H9 (cell line): ENCODE results near the gene DHRS7B. TPM values are rescaled to one million over a fixed set of nuclear protein-coding genes. Genes with fewer than 3 reads are reported as not detected.

Experiments used
- DNase-seq: peaks from one replicate; pipeline ENCODE4 v3.0.0-alpha.2; 2017
- H2AFZ ChIP-seq: one replicate; pipeline ENCODE4 v1.6.1; 2013; ENCODE audit warnings: mild to moderate bottlenecking, low read length, control low read depth, moderate library complexity
- H2AK5ac ChIP-seq: 2 replicates; pipeline ENCODE4 v1.6.1; 2013; ENCODE audit warnings: low read length, control low read depth, mixed read lengths; ENCODE audit not compliant: insufficient read length
- H2BK120ac ChIP-seq: one replicate; pipeline ENCODE4 v1.6.1; 2013; ENCODE audit warnings: low read depth, mild to moderate bottlenecking, low read length, control low read depth, inconsistent platforms; ENCODE audit not compliant: poor library complexity, severe bottlenecking
- H2BK12ac ChIP-seq: 2 replicates; pipeline ENCODE4 v1.6.1; 2013; ENCODE audit warnings: low read length, control low read depth, mixed read lengths, low read depth; ENCODE audit not compliant: insufficient read length
- H2BK15ac ChIP-seq: 2 replicates; pipeline ENCODE4 v1.6.1; 2013; ENCODE audit warnings: low read depth, low read length, control low read depth
- H2BK20ac ChIP-seq: one replicate; pipeline ENCODE4 v1.6.1; 2013; ENCODE audit warnings: low read depth, mild to moderate bottlenecking, low read length, control low read depth, inconsistent platforms; ENCODE audit not compliant: poor library complexity, severe bottlenecking
- H2BK5ac ChIP-seq: 2 replicates; pipeline ENCODE4 v1.6.1; 2013; ENCODE audit warnings: low read length, control low read depth, mixed read lengths; ENCODE audit not compliant: insufficient read length
- H3K14ac ChIP-seq: 2 replicates; pipeline ENCODE4 v1.6.1; 2013; ENCODE audit warnings: low read length, control low read depth; ENCODE audit not compliant: insufficient read depth
- H3K18ac ChIP-seq: 2 replicates; pipeline ENCODE4 v1.6.1; 2013; ENCODE audit warnings: low read depth, mild to moderate bottlenecking, mixed read lengths, low read length, control low read depth; ENCODE audit not compliant: insufficient read length
- H3K23ac ChIP-seq: 2 replicates; pipeline ENCODE4 v1.6.1; 2013; ENCODE audit warnings: low read length, control low read depth, mixed read lengths, low read depth; ENCODE audit not compliant: insufficient read length
- H3K23me2 ChIP-seq: 2 replicates; pipeline ENCODE4 v1.6.1; 2013; ENCODE audit warnings: low read depth, mild to moderate bottlenecking, mixed read lengths, low read length, control low read depth; ENCODE audit not compliant: insufficient read length, poor library complexity, severe bottlenecking
- H3K27ac ChIP-seq: 2 replicates; pipeline ENCODE4 v1.5.1; 2013; ENCODE audit warnings: low read length, control low read depth, mixed read lengths, low read depth; ENCODE audit not compliant: insufficient read length
- H3K27me3 ChIP-seq: 2 replicates; pipeline ENCODE4 v1.6.1; 2013; ENCODE audit warnings: low read length, control low read depth, inconsistent platforms; ENCODE audit not compliant: insufficient read depth
- H3K4ac ChIP-seq: 2 replicates; pipeline ENCODE4 v1.6.1; 2013; ENCODE audit warnings: low read depth, mild to moderate bottlenecking, control low read depth, inconsistent platforms, low read length, moderate library complexity
- H3K4me1 ChIP-seq: 2 replicates; pipeline ENCODE4 v1.6.1; 2013; ENCODE audit warnings: low read length, control low read depth, inconsistent platforms; ENCODE audit not compliant: insufficient read depth
- H3K4me2 ChIP-seq: 2 replicates; pipeline ENCODE4 v1.6.1; 2013; ENCODE audit warnings: low read length, control low read depth, mixed read lengths; ENCODE audit not compliant: insufficient read length, insufficient read depth
- H3K56ac ChIP-seq: 2 replicates; pipeline ENCODE4 v1.6.1; 2013; ENCODE audit warnings: low read depth, mild to moderate bottlenecking, mixed read lengths, low read length, control low read depth; ENCODE audit not compliant: insufficient read length
- H3K79me1 ChIP-seq: 2 replicates; pipeline ENCODE4 v1.6.1; 2013; ENCODE audit warnings: low read depth, mild to moderate bottlenecking, moderate library complexity, low read length, control low read depth, inconsistent platforms; ENCODE audit not compliant: insufficient read depth, poor library complexity, severe bottlenecking
- H3K79me2 ChIP-seq: 2 replicates; pipeline ENCODE4 v1.6.1; 2013; ENCODE audit warnings: low read length, control low read depth, inconsistent platforms; ENCODE audit not compliant: insufficient read depth
- H3K9ac ChIP-seq: 2 replicates; pipeline ENCODE4 v1.6.1; 2013; ENCODE audit warnings: low read length, control low read depth, mixed read lengths; ENCODE audit not compliant: insufficient read length; ENCODE audit errors: extremely low read depth
- H3K9me3 ChIP-seq: one replicate; pipeline ENCODE4 v1.6.1; 2013; ENCODE audit warnings: low read depth, low read length, inconsistent platforms; ENCODE audit not compliant: control insufficient read depth
- H3T11ph ChIP-seq: one replicate; pipeline ENCODE4 v1.6.1; 2013; ENCODE audit warnings: mild to moderate bottlenecking, low read length, control low read depth, inconsistent platforms
- H4K20me1 ChIP-seq: one replicate; pipeline ENCODE4 v1.6.1; 2013; ENCODE audit not compliant: control insufficient read depth, insufficient read length, insufficient read depth
- H4K5ac ChIP-seq: 2 replicates; pipeline ENCODE4 v1.6.1; 2013; ENCODE audit warnings: low read depth, mild to moderate bottlenecking, mixed read lengths, low read length, control low read depth; ENCODE audit not compliant: insufficient read length
- H4K8ac ChIP-seq: replicated peaks from 2 replicates; pipeline ENCODE4 v1.6.1; 2013; ENCODE audit warnings: low read length, control low read depth, mixed read lengths, low read depth; ENCODE audit not compliant: insufficient read length
- H4K91ac ChIP-seq: 2 replicates; pipeline ENCODE4 v1.6.1; 2013; ENCODE audit warnings: low read depth, mild to moderate bottlenecking, moderate library complexity, mixed read lengths, low read length, control low read depth; ENCODE audit not compliant: insufficient read length
- H3K27ac Mint-ChIP-seq, 3 experiments: 2 replicates in 2 of 3; 3 replicates in 1 of 3; pipeline ENCODE4 v1.8.0; 2020 to 2021; ENCODE audit warnings: mixed read lengths in 3 of 3, mild to moderate bottlenecking in 1 of 3, moderate library complexity in 1 of 3
- H3K27me3 Mint-ChIP-seq: 2 replicates; pipeline ENCODE4 v1.8.0; 2021; ENCODE audit warnings: low read depth, mild to moderate bottlenecking, moderate library complexity, mixed read lengths
- H3K36me3 Mint-ChIP-seq, 3 experiments: 2 replicates in 2 of 3; 3 replicates in 1 of 3; pipeline ENCODE4 v1.8.0; 2020 to 2021; ENCODE audit warnings: low read depth in 3 of 3, mixed read lengths in 3 of 3; ENCODE audit not compliant: insufficient read depth in 1 of 3
- H3K4me1 Mint-ChIP-seq, 2 experiments: 2 replicates each; pipeline ENCODE4 v1.8.0; 2020; ENCODE audit warnings: mixed read lengths in 2 of 2
- H3K4me3 Mint-ChIP-seq, 2 experiments: 2 replicates in 1 of 2; 3 replicates in 1 of 2; pipeline ENCODE4 v1.8.0; 2020 to 2021; ENCODE audit warnings: mild to moderate bottlenecking in 2 of 2, mixed read lengths in 2 of 2, moderate library complexity in 1 of 2
- H3K9me3 Mint-ChIP-seq, 2 experiments: 2 replicates in 1 of 2; 3 replicates in 1 of 2; pipeline ENCODE4 v1.8.0; 2020; ENCODE audit warnings: mild to moderate bottlenecking in 2 of 2, mixed read lengths in 2 of 2, moderate library complexity in 1 of 2
- WGBS: extraction: QIAGEN DNeasy Blood & Tissue Kit; methylation state at CpG from one replicate; pipeline ENCODE4 v1.1.7; 2013; ENCODE audit warnings: missing lambda C conversion rate, low lambda C conversion rate, mixed read lengths; ENCODE audit not compliant: insufficient read length; ENCODE audit errors: extremely low coverage; 5-methylcytosine and 5-hydroxymethylcytosine counted together
- total RNA-seq: library from RNA; stranded (reverse); gene quantifications from 2 replicates; pipeline ENCODE4 v1.2.1, GENCODE V29; 2021
- TF ChIP-seq, protein P1 (sequence below): fragments of 200-600 bp; sonication (generic); conservative IDR thresholded peaks from 3 replicates; pipeline ENCODE4 v1.8.0; 2021; ENCODE audit warnings: antibody characterized with exemption, mild to moderate bottlenecking

DHRS7B gene
- total RNA-seq, 1 experiment from 2014 or later: 20.3 TPM

DNA sequence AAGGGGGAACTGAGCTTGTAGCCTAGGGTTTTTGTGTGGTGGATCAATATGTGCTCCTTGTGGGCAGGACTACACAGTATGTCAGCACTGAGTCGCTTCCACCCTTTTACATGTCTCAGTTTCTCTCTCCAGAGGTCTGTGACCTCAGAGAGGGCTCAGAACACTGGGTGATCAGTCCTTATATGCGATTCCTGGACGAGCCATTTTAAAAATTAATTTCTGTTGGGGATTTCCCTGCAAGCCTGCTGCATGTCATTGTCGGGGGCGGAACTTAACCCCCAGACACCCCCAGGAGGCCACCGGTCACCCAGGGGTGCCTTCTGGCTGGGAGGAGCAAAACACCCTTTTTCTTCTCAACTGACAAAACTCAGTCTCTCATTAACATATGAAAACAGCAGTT is 14.1 kb downstream of the DHRS7B start:
- H3K79me1 ChIP-seq: no peaks in the 10 kb centered on the region
- H3K4me1 ChIP-seq: no peaks in the 10 kb centered on the region; the same call in 1 of the 2 replicates
- no peak overlapping the region for H3K4me3 Mint-ChIP-seq
- no peak overlapping the region for H3K23ac ChIP-seq
- peak; percentile 12 for DNase-seq
- H4K91ac ChIP-seq: no peak overlapping the region
- no CpG with 5 or more reads among the region's 6 CpGs for WGBS
- H3K27me3 Mint-ChIP-seq: peaks cover 2% of the 10 kb centered on the region
- peak overlapping the region in 2 of 3 experiments; percentile 21 to 80; a peak in 5 of 7 replicates for H3K27ac Mint-ChIP-seq
- no peaks in the 10 kb centered on the region for H4K20me1 ChIP-seq
- no peak overlapping the region for H3K14ac ChIP-seq
- TF ChIP-seq, protein P1, sequence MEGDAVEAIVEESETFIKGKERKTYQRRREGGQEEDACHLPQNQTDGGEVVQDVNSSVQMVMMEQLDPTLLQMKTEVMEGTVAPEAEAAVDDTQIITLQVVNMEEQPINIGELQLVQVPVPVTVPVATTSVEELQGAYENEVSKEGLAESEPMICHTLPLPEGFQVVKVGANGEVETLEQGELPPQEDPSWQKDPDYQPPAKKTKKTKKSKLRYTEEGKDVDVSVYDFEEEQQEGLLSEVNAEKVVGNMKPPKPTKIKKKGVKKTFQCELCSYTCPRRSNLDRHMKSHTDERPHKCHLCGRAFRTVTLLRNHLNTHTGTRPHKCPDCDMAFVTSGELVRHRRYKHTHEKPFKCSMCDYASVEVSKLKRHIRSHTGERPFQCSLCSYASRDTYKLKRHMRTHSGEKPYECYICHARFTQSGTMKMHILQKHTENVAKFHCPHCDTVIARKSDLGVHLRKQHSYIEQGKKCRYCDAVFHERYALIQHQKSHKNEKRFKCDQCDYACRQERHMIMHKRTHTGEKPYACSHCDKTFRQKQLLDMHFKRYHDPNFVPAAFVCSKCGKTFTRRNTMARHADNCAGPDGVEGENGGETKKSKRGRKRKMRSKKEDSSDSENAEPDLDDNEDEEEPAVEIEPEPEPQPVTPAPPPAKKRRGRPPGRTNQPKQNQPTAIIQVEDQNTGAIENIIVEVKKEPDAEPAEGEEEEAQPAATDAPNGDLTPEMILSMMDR: no peak
- no peak overlapping the region for H4K5ac ChIP-seq
- H2BK120ac ChIP-seq: no peak overlapping the region
- H2AK5ac ChIP-seq: no peak overlapping the region
- no peak overlapping the region for H3T11ph ChIP-seq
- no peak overlapping the region for H3K4ac ChIP-seq
- peaks cover 21% of the 10 kb centered on the region for H3K9me3 ChIP-seq
- no peak overlapping the region for H2AFZ ChIP-seq
- H3K27me3 ChIP-seq: no peaks in the 10 kb centered on the region
- peaks cover 35 to 66% (median 40%) of the 10 kb centered on the region in 3 experiments for H3K36me3 Mint-ChIP-seq
- no peak overlapping the region for H3K18ac ChIP-seq
- no peak overlapping the region for H3K27ac ChIP-seq
- no peak overlapping the region for H3K4me2 ChIP-seq
- peaks cover 25 to 27% of the 10 kb centered on the region in 2 experiments for H3K4me1 Mint-ChIP-seq
- peaks cover 40 to 68% of the 10 kb centered on the region in 2 experiments for H3K9me3 Mint-ChIP-seq
- no peak overlapping the region for H2BK20ac ChIP-seq
- no peak overlapping the region for H4K8ac ChIP-seq
- no peak overlapping the region for H3K56ac ChIP-seq
- no peak overlapping the region for H3K9ac ChIP-seq
- H3K23me2 ChIP-seq: no peaks in the 10 kb centered on the region
- no peak overlapping the region for H2BK12ac ChIP-seq
- H2BK5ac ChIP-seq: no peak overlapping the region
- no peak overlapping the region for H2BK15ac ChIP-seq
- no peaks in the 10 kb centered on the region for H3K79me2 ChIP-seq
